ENCODE measurements around the gene ZBTB22.
"Not testable (repeated sequence)": the region's sequence is repeated elsewhere in the genome, so short reads cannot be mapped to it uniquely, and the experiment has no call there.

GRCh38 chr6:33365206-33365971 lies 47.8 kb upstream of the ZBTB22 start:
- not testable (repeated sequence) for TF ChIP-seq TAF1 (IDR thresholded peaks at IDR 0.05; ENCODE audit: borderline replicate concordance, low read depth, low read length); POLR2A (IDR thresholded peaks at IDR 0.05; ENCODE audit: low read depth, low read length)

All from GM12892 (cell line).